ENCODE data around the gene APPL2.

APPL2 gene

GRCh38 chr12:105171691-105172436, 64.1 kb downstream of the APPL2 start:
- TF ChIP-seq ZNF274 (IDR thresholded peaks at IDR 0.05; ENCODE audit: low read depth, low read length) = no peak
- H3K4me3 ChIP-seq (ENCODE audit: low read length) = no peak overlapping the region

DNA sequence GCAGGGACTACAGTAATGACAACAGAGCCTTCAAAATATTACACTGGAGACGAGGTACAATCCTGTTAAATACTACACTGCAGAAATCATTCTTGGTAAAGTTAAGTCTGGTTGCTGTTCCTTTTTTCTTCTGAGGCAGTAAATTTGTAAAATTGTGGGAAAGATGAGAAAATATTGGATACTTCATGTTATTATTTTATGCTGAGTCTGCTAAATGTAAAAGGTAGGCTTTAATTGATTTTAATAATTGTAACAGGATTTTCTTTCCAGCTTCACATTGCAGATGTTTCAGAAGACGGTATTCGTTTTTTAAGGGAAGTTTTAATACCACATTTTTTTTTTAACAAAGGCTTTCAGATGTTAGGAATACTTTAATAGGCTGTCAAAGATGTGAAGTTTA, 65.8 kb downstream of the APPL2 start:
- no peak for TF ChIP-seq ZNF274 (IDR thresholded peaks at IDR 0.05; ENCODE audit: low read depth, low read length)

DNA sequence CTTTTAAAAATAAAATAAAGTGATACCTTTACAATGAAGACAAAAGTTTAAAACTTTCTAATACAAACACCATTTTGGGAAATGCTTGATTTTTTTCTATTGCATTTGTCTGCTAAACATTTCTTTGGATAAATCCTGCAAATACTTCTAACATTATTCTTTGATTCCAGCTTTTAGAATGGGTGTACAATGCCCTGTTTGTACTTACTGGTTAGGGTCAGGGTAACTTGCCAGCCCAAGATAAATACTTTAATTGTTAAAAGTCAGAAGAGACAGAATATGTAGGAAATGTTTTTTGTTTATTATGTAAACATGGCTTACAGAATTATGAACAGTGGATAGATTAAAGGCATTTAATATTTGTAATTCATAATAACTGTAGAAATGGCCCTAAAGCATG, 68.0 kb downstream of the APPL2 start:
- TF ChIP-seq ZNF274 (IDR thresholded peaks at IDR 0.05; ENCODE audit: low read depth, low read length) = no peak
- H3K4me3 ChIP-seq (ENCODE audit: low read length) = no peak overlapping the region

More for the DNA sequence above, 65.8 kb downstream of the APPL2 start:
- no peak overlapping the region for H3K4me3 ChIP-seq (ENCODE audit: low read length)

DNA sequence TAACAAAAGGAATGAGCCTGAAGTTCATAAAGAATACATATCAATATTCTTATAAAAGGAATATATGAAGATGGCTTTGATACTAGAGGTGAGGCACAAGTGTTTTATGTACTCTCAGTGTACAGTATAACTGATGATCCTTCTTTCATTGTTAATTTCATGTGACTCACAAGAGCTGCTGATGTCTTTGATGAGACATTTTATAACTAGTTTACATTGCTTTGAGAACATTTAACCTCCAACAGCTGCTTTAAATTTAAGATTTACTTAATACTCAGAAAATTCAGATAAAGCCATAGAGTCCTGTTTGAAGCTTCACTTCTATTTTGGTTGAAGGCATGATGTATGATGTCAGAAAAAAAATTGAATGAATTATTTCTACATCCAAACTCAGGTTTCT, 68.6 kb downstream of the APPL2 start:
- no peak for TF ChIP-seq ZNF274 (IDR thresholded peaks at IDR 0.05; ENCODE audit: low read depth, low read length)
- H3K4me3 ChIP-seq (ENCODE audit: low read length) = no peak overlapping the region

- TF ChIP-seq ZNF274 (IDR thresholded peaks at IDR 0.05; ENCODE audit: low read depth, low read length) = no peak
- H3K4me3 ChIP-seq (ENCODE audit: low read length) = no peak overlapping the region
These were observed 69.2 kb downstream of the APPL2 start for GRCh38 chr12:105166736-105167135.

- no peak overlapping the region for H3K4me3 ChIP-seq (ENCODE audit: low read length)
- no peak for TF ChIP-seq ZNF274 (IDR thresholded peaks at IDR 0.05; ENCODE audit: low read depth, low read length)
These were observed 71.9 kb downstream of the APPL2 start for GRCh38 chr12:105164068-105164467.

- no peak for TF ChIP-seq ZNF274 (IDR thresholded peaks at IDR 0.05; ENCODE audit: low read depth, low read length)
These were observed 73.8 kb downstream of the APPL2 start for GRCh38 chr12:105162174-105162573.

GRCh38 chr12:105158876-105159275, 77.1 kb downstream of the APPL2 start:
- no peak for TF ChIP-seq ZNF274 (IDR thresholded peaks at IDR 0.05; ENCODE audit: low read depth, low read length)
- H3K4me3 ChIP-seq (ENCODE audit: low read length) = no peak overlapping the region

More at GRCh38 chr12:105162174-105162573, 73.8 kb downstream of the APPL2 start:
- H3K4me3 ChIP-seq (ENCODE audit: low read length) = no peak overlapping the region

- H3K4me3 ChIP-seq (ENCODE audit: low read length) = no peak overlapping the region
- TF ChIP-seq ZNF274 (IDR thresholded peaks at IDR 0.05; ENCODE audit: low read depth, low read length) = no peak
These were observed 78.4 kb downstream of the APPL2 start for GRCh38 chr12:105157606-105158005.

GRCh38 chr12:105156260-105156659, 79.7 kb downstream of the APPL2 start:
- no peak overlapping the region for H3K4me3 ChIP-seq (ENCODE audit: low read length)
- no peak for TF ChIP-seq ZNF274 (IDR thresholded peaks at IDR 0.05; ENCODE audit: low read depth, low read length)

GRCh38 chr12:105142259-105142658, 93.7 kb downstream of the APPL2 start:
- H3K4me3 ChIP-seq (ENCODE audit: low read length) = no peak overlapping the region
- no peak for TF ChIP-seq ZNF274 (IDR thresholded peaks at IDR 0.05; ENCODE audit: low read depth, low read length)

- no peak overlapping the region for H3K4me3 ChIP-seq (ENCODE audit: low read length)
- TF ChIP-seq ZNF274 (IDR thresholded peaks at IDR 0.05; ENCODE audit: low read depth, low read length) = no peak
These were observed 94.6 kb downstream of the APPL2 start for GRCh38 chr12:105141320-105141922.

- no peak for TF ChIP-seq ZNF274 (IDR thresholded peaks at IDR 0.05; ENCODE audit: low read depth, low read length)
- no peak overlapping the region for H3K4me3 ChIP-seq (ENCODE audit: low read length)
These were observed 97.7 kb downstream of the APPL2 start for GRCh38 chr12:105138248-105138647.
